Activated CD4-positive, alpha-beta memory T cell treated with anti-CD3 and anti-CD28 coated beads for 36 hours (primary cell): ENCODE results near the gene GPR17. TPM values are rescaled to one million over a fixed set of nuclear protein-coding genes. Genes with fewer than 3 reads are reported as not detected.

Source experiments
- CTCF ChIA-PET: fragments of 350-600 bp; sonication (Branson Sonifier 250); formaldehyde crosslinking; loops from one replicate; lab custom pipeline; 2021; ENCODE audit warnings: antibody characterized with exemption, inconsistent platforms; lab: Charles Lee
- POLR2A ChIA-PET: fragments of 350-600 bp; sonication (Branson Sonifier 250); formaldehyde crosslinking; loops from one replicate; lab custom pipeline; 2021; ENCODE audit warnings: antibody characterized with exemption; lab: Charles Lee
- DNase-seq: peaks from one replicate; pipeline ENCODE4 v3.0.0-alpha.2; 2020
- H3K27ac Mint-ChIP-seq: one replicate; pipeline ENCODE4 v1.8.0; 2021; ENCODE audit warnings: mixed read lengths
- H3K27me3 Mint-ChIP-seq: one replicate; pipeline ENCODE4 v1.8.0; 2021; ENCODE audit warnings: mixed read lengths
- H3K36me3 Mint-ChIP-seq: one replicate; pipeline ENCODE4 v1.8.0; 2021; ENCODE audit warnings: mixed read lengths
- H3K4me1 Mint-ChIP-seq: one replicate; pipeline ENCODE4 v1.8.0; 2021; ENCODE audit warnings: low read depth, mixed read lengths
- H3K4me3 Mint-ChIP-seq: one replicate; pipeline ENCODE4 v1.8.0; 2021; ENCODE audit warnings: mild to moderate bottlenecking, mixed read lengths
- H3K9me3 Mint-ChIP-seq: one replicate; pipeline ENCODE4 v1.8.0; 2021; ENCODE audit warnings: mixed read lengths
- intact Hi-C: fragments of 100-400 bp; cut with micrococcal nuclease; formaldehyde crosslinking; loops from one replicate; pipeline ENCODE4 v1.15.1; 2023
- total RNA-seq, 2 experiments: library from RNA; stranded (reverse); gene quantifications; one replicate each; pipeline ENCODE4 v1.2.3, GENCODE V29; 2021

Gene GPR17
- total RNA-seq, 2 experiments from 2014 or later = not detected

GRCh38 chr2:127626917-127627739, 18.8 kb upstream of the GPR17 start:
- H3K4me3 Mint-ChIP-seq = no peak overlapping the region
- intact Hi-C loops = no loop called here
- POLR2A ChIA-PET = no interaction called here
- no peak for DNase-seq
- H3K4me1 Mint-ChIP-seq = no peaks in the 10 kb centered on the region
- CTCF ChIA-PET = no interaction called here
- H3K36me3 Mint-ChIP-seq = no peaks in the 10 kb centered on the region
- no peaks in the 10 kb centered on the region for H3K9me3 Mint-ChIP-seq
- H3K27me3 Mint-ChIP-seq = no peaks in the 10 kb centered on the region
- H3K27ac Mint-ChIP-seq = no peak overlapping the region

GRCh38 chr2:127627740-127628571, 18.0 kb upstream of the GPR17 start:
- CTCF ChIA-PET = interaction anchor here (0.6 kb wide), 1 partner anchor 22 kb away, joined by 3 read pairs; no protein-coding TSS in a partner anchor
- Mint-ChIP-seq H3K4me1 (peaks cover 4% of the 10 kb centered on the region), H3K9me3 (no peaks in the 10 kb centered on the region), H3K27ac (no peak overlapping the region), H3K27me3 (no peaks in the 10 kb centered on the region), H3K4me3 (no peak overlapping the region), H3K36me3 (no peaks in the 10 kb centered on the region)
- DNase-seq = no peak
- intact Hi-C loops = no loop called here
- POLR2A ChIA-PET = interaction anchor here (1.2 kb wide), 1 partner anchor 12 kb away, joined by 3 read pairs; no protein-coding TSS in a partner anchor

- ChIA-PET CTCF (interaction anchor here (0.6 kb wide), 1 partner anchor 21 kb away, joined by 3 read pairs; no protein-coding TSS in a partner anchor), POLR2A (interaction anchor here (1.2 kb wide), 1 partner anchor 11 kb away, joined by 3 read pairs; no protein-coding TSS in a partner anchor)
- Mint-ChIP-seq H3K27ac (no peak overlapping the region), H3K36me3 (no peaks in the 10 kb centered on the region), H3K9me3 (no peaks in the 10 kb centered on the region), H3K27me3 (no peaks in the 10 kb centered on the region), H3K4me1 (peaks cover 13% of the 10 kb centered on the region), H3K4me3 (no peak overlapping the region)
- intact Hi-C loops = no loop called here
- no peak for DNase-seq
Measured at GRCh38 chr2:127628767-127629614, 17.0 kb upstream of the GPR17 start.

GRCh38 chr2:127629637-127630036, 16.3 kb upstream of the GPR17 start:
- ChIA-PET POLR2A (no interaction called here), CTCF (no interaction called here)
- no peak for DNase-seq
- Mint-ChIP-seq H3K4me1 (peaks cover 15% of the 10 kb centered on the region), H3K4me3 (no peak overlapping the region), H3K9me3 (no peaks in the 10 kb centered on the region), H3K27me3 (no peaks in the 10 kb centered on the region), H3K36me3 (no peaks in the 10 kb centered on the region), H3K27ac (no peak overlapping the region)
- intact Hi-C loops = no loop called here

- DNase-seq = no peak
- Mint-ChIP-seq H3K27ac (no peak overlapping the region), H3K27me3 (no peaks in the 10 kb centered on the region), H3K4me3 (no peak overlapping the region), H3K4me1 (peaks cover 18% of the 10 kb centered on the region), H3K9me3 (no peaks in the 10 kb centered on the region), H3K36me3 (no peaks in the 10 kb centered on the region)
- CTCF ChIA-PET = interaction anchor here (1.8 kb wide), 1 partner anchor 39 kb away, joined by 9 read pairs; no protein-coding TSS in a partner anchor
- POLR2A ChIA-PET = no interaction called here
- intact Hi-C loops = no loop called here
Measured at GRCh38 chr2:127630096-127630863, 15.7 kb upstream of the GPR17 start.

- CTCF ChIA-PET = interaction anchor here (1.8 kb wide), 1 partner anchor 40 kb away, joined by 9 read pairs; no protein-coding TSS in a partner anchor
- Mint-ChIP-seq H3K27me3 (no peaks in the 10 kb centered on the region), H3K27ac (no peak overlapping the region), H3K36me3 (no peaks in the 10 kb centered on the region), H3K4me1 (peaks cover 18% of the 10 kb centered on the region), H3K4me3 (no peak overlapping the region), H3K9me3 (no peaks in the 10 kb centered on the region)
- POLR2A ChIA-PET = interaction anchor here (1.1 kb wide), 1 partner anchor 9 kb away, joined by 4 read pairs; no protein-coding TSS in a partner anchor
- intact Hi-C loops = no loop called here
- DNase-seq = no peak
Measured at GRCh38 chr2:127630864-127631540, 15.0 kb upstream of the GPR17 start.

GRCh38 chr2:127631541-127631996, 14.4 kb upstream of the GPR17 start:
- intact Hi-C loops = no loop called here
- Mint-ChIP-seq H3K27ac (no peak overlapping the region), H3K27me3 (no peaks in the 10 kb centered on the region), H3K4me3 (no peak overlapping the region), H3K4me1 (peaks cover 22% of the 10 kb centered on the region), H3K36me3 (no peaks in the 10 kb centered on the region), H3K9me3 (no peaks in the 10 kb centered on the region)
- ChIA-PET CTCF (interaction anchor here (1.8 kb wide), 1 partner anchor 41 kb away, joined by 9 read pairs; no protein-coding TSS in a partner anchor), POLR2A (interaction anchor here (1.1 kb wide), 1 partner anchor 9 kb away, joined by 4 read pairs; no protein-coding TSS in a partner anchor)
- no peak for DNase-seq

- intact Hi-C loops = no loop called here
- Mint-ChIP-seq H3K27me3 (no peaks in the 10 kb centered on the region), H3K9me3 (no peaks in the 10 kb centered on the region), H3K4me1 (peaks cover 26% of the 10 kb centered on the region), H3K27ac (no peak overlapping the region), H3K4me3 (no peak overlapping the region), H3K36me3 (no peaks in the 10 kb centered on the region)
- ChIA-PET POLR2A (interaction anchor here (1.1 kb wide), 1 partner anchor 8 kb away, joined by 4 read pairs; no protein-coding TSS in a partner anchor), CTCF (interaction anchor here (0.8 to 1.8 kb wide), 2 partner anchors 18 to 41 kb away, joined by 4 to 9 read pairs; no protein-coding TSS in a partner anchor)
- no peak for DNase-seq
Measured at GRCh38 chr2:127631997-127632581, 13.9 kb upstream of the GPR17 start.

GRCh38 chr2:127632592-127633489, 13.1 kb upstream of the GPR17 start:
- Mint-ChIP-seq H3K36me3 (no peaks in the 10 kb centered on the region), H3K9me3 (no peaks in the 10 kb centered on the region), H3K27ac (peak overlapping the region; percentile 20), H3K27me3 (no peaks in the 10 kb centered on the region), H3K4me3 (no peak overlapping the region), H3K4me1 (peaks cover 31% of the 10 kb centered on the region)
- no peak for DNase-seq
- ChIA-PET POLR2A (interaction anchor here (1.1 kb wide), 1 partner anchor 7 kb away, joined by 4 read pairs; no protein-coding TSS in a partner anchor), CTCF (interaction anchor here (0.8 kb wide), 1 partner anchor 17 kb away, joined by 4 read pairs; no protein-coding TSS in a partner anchor)
- intact Hi-C loops = no loop called here
